GM23248 (cell line): ENCODE measurements around the gene ARHGEF38.

Experiments used
- EZH2 ChIP-seq: fragments of 200-600 bp; sonication (generic); IDR thresholded peaks from 2 replicates; pipeline ENCODE4 v1.6.1; 2018; ENCODE audit warnings: antibody characterized with exemption, mild to moderate bottlenecking; ENCODE audit not compliant: insufficient read depth, poor library complexity, severe bottlenecking
- EZH2phosphoT487 ChIP-seq: fragments of 200-600 bp; sonication (generic); IDR thresholded peaks from 2 replicates; pipeline ENCODE4 v1.6.1; 2018; ENCODE audit warnings: antibody characterized with exemption, moderate library complexity, mild to moderate bottlenecking, low read depth; ENCODE audit not compliant: insufficient read depth

GRCh38 chr4:105599932-105600655 lies 47.7 kb downstream of the ARHGEF38 start:
- TF ChIP-seq EZH2 (no peak), EZH2phosphoT487 (no peak)
